Lung (tissue), 13 donors: ENCODE results near the gene ELK1. TPM values are rescaled to one million over a fixed set of nuclear protein-coding genes. Genes with fewer than 3 reads are reported as not detected.

Experiments
- ATAC-seq: fragments of 200-7000 bp; cut with Tn5 transposase; one replicate; pipeline ENCODE4 v1.9.1; 2020; ENCODE audit warnings: moderate number of reproducible peaks; ENCODE audit not compliant: insufficient read depth, low FRiP score
- DNase-seq, 3 donors: peaks; one replicate each; pipeline ENCODE4 v3.0.0-alpha.2; 2013 to 2017
- H3K27ac ChIP-seq, 2 donors: one replicate each; pipeline ENCODE4 v1.5.1; 2013; ENCODE audit warnings: mild to moderate bottlenecking in 2 of 2, moderate library complexity in 2 of 2, control low read depth in 1 of 2, inconsistent platforms in 1 of 2, low read depth in 1 of 2, low read length in 1 of 2
- H3K27me3 ChIP-seq, 3 donors: one replicate each; pipeline ENCODE4 v1.5.1; 2013; ENCODE audit warnings: low read length in 2 of 3; ENCODE audit not compliant: control insufficient read depth in 3 of 3, insufficient read depth in 3 of 3
- H3K36me3 ChIP-seq, 4 donors: one replicate each; pipeline ENCODE4 v1.5.1; 2013; ENCODE audit warnings: low read length in 4 of 4, mild to moderate bottlenecking in 1 of 4, moderate library complexity in 1 of 4; ENCODE audit not compliant: control insufficient read depth in 4 of 4, insufficient read depth in 4 of 4
- H3K4me1 ChIP-seq, 5 donors: one replicate each; pipeline ENCODE4 v1.5.1; 2013; ENCODE audit warnings: low read length in 5 of 5, mild to moderate bottlenecking in 2 of 5, moderate library complexity in 1 of 5; ENCODE audit not compliant: control insufficient read depth in 5 of 5, insufficient read depth in 5 of 5
- H3K4me3 ChIP-seq: one replicate; pipeline ENCODE4 v1.5.1; 2013; ENCODE audit warnings: mild to moderate bottlenecking, control low read depth, moderate library complexity
- H3K9ac ChIP-seq, 2 donors: one replicate each; pipeline ENCODE4 v1.5.1; 2013; ENCODE audit warnings: low read length in 2 of 2, control low read depth in 1 of 2; ENCODE audit not compliant: insufficient read depth in 1 of 2
- H3K9me3 ChIP-seq, 4 donors: one replicate each; pipeline ENCODE4 v1.5.1; 2013; ENCODE audit warnings: low read length in 3 of 4, mild to moderate bottlenecking in 1 of 4, moderate library complexity in 1 of 4; ENCODE audit not compliant: control insufficient read depth in 4 of 4, insufficient read depth in 3 of 4
- CTCF ChIP-seq: IDR thresholded peaks from 2 replicates; pipeline ENCODE4 v1.5.1; 2012; ENCODE audit warnings: mild to moderate bottlenecking; ENCODE audit errors: control extremely low read depth, extremely low read depth
- WGBS, 2 donors: extraction: QIAGEN DNeasy Blood & Tissue Kit; methylation state at CpG; one replicate each; pipeline ENCODE4 v1.1.7; 2013; 5-methylcytosine and 5-hydroxymethylcytosine counted together
- polyA plus RNA-seq, 2 donors: library from polyadenylated mRNA; stranded (reverse); fragments of 200-250 nt; gene quantifications; one replicate each; pipeline ENCODE4 v1.2.1, GENCODE V29; 2013
- small RNA-seq: library from RNA; depleted of rRNA; stranded (forward); fragments of <200 nt; gene quantifications from one replicate; pipeline ENCODE3, GENCODE V24; 2014; ENCODE audit warnings: low replicate concordance
- total RNA-seq, 2 donors: library from RNA; depleted of rRNA in 1 of 2; stranded (reverse); fragments of >200 nt in 1 of 2; gene quantifications; one replicate each; pipeline ENCODE4 v1.2.1, GENCODE V29; 2014 to 2021
- donor health status: control.
- donor health status: control.
- donor health status: Bipolar disorder and iron deficiency.
- donor health status: healthy.
- donor health status: DM: yes; HTN: yes; CAD: no.

The ELK1 gene
- total and polyA plus RNA-seq, 4 donors: 9.8 to 37.6 (median 26.2) TPM

DNA sequence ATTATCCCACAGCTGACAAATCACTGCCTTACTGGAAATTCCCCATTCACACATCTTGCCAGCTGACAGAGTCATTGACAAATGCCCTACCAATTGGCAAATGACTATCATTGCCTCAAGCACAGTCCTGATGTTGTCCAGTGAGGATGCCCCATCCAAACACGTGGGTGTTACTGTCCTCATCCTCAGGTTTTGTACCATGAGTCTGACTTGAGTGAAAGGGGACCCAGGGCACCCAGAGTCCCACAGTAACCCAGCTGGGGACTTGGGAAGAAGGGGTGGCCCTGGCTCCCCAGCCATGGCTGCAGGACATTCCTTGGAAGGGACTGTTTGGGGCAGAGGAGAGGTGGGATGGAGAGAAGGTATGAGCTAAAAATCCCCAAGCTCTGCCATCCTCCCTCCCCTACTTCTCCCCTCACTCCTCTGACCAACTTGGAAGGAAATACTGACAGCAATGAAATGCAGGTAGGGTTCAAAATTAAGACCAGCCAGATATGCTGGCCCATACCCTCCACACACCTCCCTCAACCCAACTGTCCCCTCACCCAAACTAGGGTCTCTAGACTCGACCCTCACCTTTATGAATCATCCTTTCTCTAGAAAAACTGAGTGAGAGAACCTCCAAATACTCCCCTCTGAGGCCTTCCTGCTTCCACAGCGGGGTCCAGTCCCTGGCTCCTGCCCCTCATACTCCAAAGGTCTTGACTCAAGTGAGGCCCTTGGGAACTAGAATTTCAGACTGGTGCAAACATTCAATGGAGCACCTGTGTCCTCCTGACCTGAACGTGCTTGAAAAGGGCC lies 63.1 kb downstream of the ELK1 start:
- WGBS, 2 donors: 36 to 63% methylated on average over 4 of the region's 4 CpGs
- no peak for TF ChIP-seq CTCF
- H3K9me3 ChIP-seq: no peaks in the 10 kb centered on the region
- H3K4me3 ChIP-seq: no peak overlapping the region
- H3K9ac ChIP-seq: no peak overlapping the region
- peaks cover 0 to 4% (median 0%) of the 10 kb centered on the region in 4 donors for H3K36me3 ChIP-seq
- ATAC-seq (no peak), DNase-seq (no peak)
- peaks cover 0 to 6% (median 0%) of the 10 kb centered on the region in 5 donors for H3K4me1 ChIP-seq
- no peaks in the 10 kb centered on the region for H3K27me3 ChIP-seq
- no peak overlapping the region for H3K27ac ChIP-seq

DNA sequence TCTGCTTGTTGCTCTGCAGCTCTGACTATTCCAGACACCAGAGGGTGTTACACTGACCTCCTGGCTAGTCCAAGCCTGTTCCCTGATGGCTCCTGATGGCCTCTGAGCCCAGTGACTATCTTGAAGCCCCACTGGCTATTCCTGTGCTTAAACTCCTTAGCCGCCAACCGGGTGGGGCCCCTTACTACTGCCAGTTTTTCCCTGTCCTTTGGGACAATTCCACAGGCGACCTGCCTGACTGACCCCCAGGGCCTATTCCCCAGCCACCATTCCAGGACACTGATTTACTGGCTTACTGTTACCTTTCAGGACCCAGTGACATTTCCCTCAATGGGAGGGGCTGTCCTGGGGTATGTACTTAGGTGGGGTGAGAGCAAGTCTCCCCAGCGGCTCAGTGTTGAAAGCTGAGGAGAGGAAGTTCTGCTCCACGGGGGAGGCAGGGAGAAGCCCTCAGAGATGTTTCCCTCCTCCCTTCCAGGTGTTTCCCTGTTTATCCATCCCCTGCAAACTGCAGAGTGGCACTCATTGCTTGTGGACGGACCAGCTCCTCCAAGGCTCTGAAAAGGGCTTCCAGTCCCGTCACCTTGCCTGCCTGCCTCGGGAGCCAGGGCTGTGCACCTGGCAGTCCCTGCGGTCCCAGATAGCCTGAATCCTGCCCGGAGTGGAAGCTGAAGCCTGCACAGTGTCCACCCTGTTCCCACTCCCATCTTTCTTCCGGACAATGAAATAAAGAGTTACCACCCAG lies 64.1 kb downstream of the ELK1 start:
- no peak overlapping the region for H3K4me3 ChIP-seq
- WGBS, 2 donors: 67 to 78% methylated on average over 9 to 11 of the region's 11 CpGs

More for the DNA sequence above, 64.1 kb downstream of the ELK1 start:
- ATAC-seq: no peak
- H3K9ac ChIP-seq: no peak overlapping the region
- no peaks in the 10 kb centered on the region for H3K27me3 ChIP-seq
- TF ChIP-seq CTCF: no peak
- peaks cover 0 to 4% (median 0%) of the 10 kb centered on the region in 4 donors for H3K36me3 ChIP-seq
- H3K4me1 ChIP-seq: peaks cover 0 to 11% (median 0%) of the 10 kb centered on the region in 5 donors
- DNase-seq: no peak
- H3K27ac ChIP-seq: no peak overlapping the region
- H3K9me3 ChIP-seq: no peaks in the 10 kb centered on the region

Small RNA genes lying within 50 kb of the gene (small RNA-seq; reads per million reads assigned to genes)
- not detected for gene MIR4769

Other genes with a start within 250 kb of the ELK1 start
- gene ZNF41, start 167.3 kb downstream of the ELK1 start, total RNA-seq: 10 to 100 TPM in 1 of 2 donors, 1 to 10 TPM in 1; 9.8 to 12.0 TPM
- gene ZNF41, start 167.3 kb downstream of the ELK1 start, polyA plus RNA-seq: 1 to 10 TPM; 2.0 to 3.9 TPM
- gene ARAF, start 89.4 kb downstream of the ELK1 start, total RNA-seq: 10 to 100 TPM; 32.6 to 85.9 TPM
- gene ARAF, start 89.4 kb downstream of the ELK1 start, polyA plus RNA-seq: 10 to 100 TPM; 45.3 to 48.6 TPM
- gene TIMP1, start 68.1 kb downstream of the ELK1 start, total RNA-seq: 1,000 to 10,000 TPM in 1 of 2 donors, 10 to 100 TPM in 1; 65.3 to 1,983 TPM
- 1,000 to 10,000 TPM; 1,299 to 2,202 TPM for gene TIMP1, start 68.1 kb downstream of the ELK1 start, polyA plus RNA-seq
- 1 to 10 TPM in 1 of 2 donors, under 1 TPM in 1; 0.11 to 1.3 TPM for gene SYN1, start 30.7 kb downstream of the ELK1 start, total RNA-seq
- 1 to 10 TPM; 1.4 to 4.5 TPM for gene SYN1, start 30.7 kb downstream of the ELK1 start, polyA plus RNA-seq
- gene CFP, start 20.6 kb downstream of the ELK1 start, total RNA-seq: 10 to 100 TPM; 11.3 to 23.6 TPM
- 10 to 100 TPM; 22.5 to 88.8 TPM for gene CFP, start 20.6 kb downstream of the ELK1 start, polyA plus RNA-seq
- 10 to 100 TPM; 58.0 to 98.9 TPM for gene UXT, start 8.6 kb upstream of the ELK1 start, total RNA-seq
- 100 to 1,000 TPM; 142 to 153 TPM for gene UXT, start 8.6 kb upstream of the ELK1 start, polyA plus RNA-seq
- gene ZNF81, start 186.3 kb upstream of the ELK1 start, total RNA-seq: 10 to 100 TPM; 10.6 to 11.8 TPM
- 1 to 10 TPM in 1 of 2 donors, under 1 TPM in 1; 0.75 to 2.5 TPM for gene ZNF81, start 186.3 kb upstream of the ELK1 start, polyA plus RNA-seq